Measurements from ENCODE around the gene ATF5. TPM values are rescaled to one million over a fixed set of nuclear protein-coding genes. Genes with fewer than 3 reads are reported as not detected.

The ATF5 gene
- total and polyA plus RNA-seq, 11 donors, result 3.9 to 33.0 (median 9.5) TPM

DNA sequence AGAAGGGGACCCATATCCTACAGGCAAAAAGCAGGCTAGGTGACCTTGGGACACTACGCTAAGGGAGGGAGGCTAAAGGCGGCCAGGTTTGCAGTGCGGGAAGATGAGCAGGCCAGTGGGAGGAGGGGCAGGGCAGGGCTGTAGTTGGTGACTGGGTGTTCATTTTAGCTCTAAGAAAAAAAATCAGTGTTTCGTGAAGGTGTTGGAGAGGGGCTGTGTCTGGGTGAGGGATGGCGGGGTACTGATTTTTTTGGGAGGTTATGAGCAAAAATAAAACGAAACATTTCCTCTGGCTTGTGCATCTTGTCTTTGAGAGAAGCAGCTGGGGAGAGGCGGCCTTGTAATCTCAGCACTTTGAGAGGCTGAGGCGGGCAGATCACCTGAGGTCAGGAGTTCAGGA lies 4.6 kb downstream of the ATF5 start:
- no peak overlapping the region for H3K4me3 ChIP-seq
- intact Hi-C loops (cut with DNase I), result loop anchor here in 2 of 10 donors (2.0 to 10.0 kb wide), 2 partner anchors 49 to 201 kb away; no protein-coding TSS in a partner anchor
- peaks cover 0 to 19% (median 9%) of the 10 kb centered on the region in 12 donors for H3K4me1 ChIP-seq
- no peaks in the 10 kb centered on the region for H3K36me3 ChIP-seq
- ATAC-seq, result no peak
- no peak overlapping the region for H3K27ac ChIP-seq
- peaks cover 0 to 7% (median 0%) of the 10 kb centered on the region in 9 donors for H3K27me3 ChIP-seq
- H3K9me3 ChIP-seq, result no peaks in the 10 kb centered on the region
- DNase-seq, result no peak
- TF ChIP-seq, protein P1, sequence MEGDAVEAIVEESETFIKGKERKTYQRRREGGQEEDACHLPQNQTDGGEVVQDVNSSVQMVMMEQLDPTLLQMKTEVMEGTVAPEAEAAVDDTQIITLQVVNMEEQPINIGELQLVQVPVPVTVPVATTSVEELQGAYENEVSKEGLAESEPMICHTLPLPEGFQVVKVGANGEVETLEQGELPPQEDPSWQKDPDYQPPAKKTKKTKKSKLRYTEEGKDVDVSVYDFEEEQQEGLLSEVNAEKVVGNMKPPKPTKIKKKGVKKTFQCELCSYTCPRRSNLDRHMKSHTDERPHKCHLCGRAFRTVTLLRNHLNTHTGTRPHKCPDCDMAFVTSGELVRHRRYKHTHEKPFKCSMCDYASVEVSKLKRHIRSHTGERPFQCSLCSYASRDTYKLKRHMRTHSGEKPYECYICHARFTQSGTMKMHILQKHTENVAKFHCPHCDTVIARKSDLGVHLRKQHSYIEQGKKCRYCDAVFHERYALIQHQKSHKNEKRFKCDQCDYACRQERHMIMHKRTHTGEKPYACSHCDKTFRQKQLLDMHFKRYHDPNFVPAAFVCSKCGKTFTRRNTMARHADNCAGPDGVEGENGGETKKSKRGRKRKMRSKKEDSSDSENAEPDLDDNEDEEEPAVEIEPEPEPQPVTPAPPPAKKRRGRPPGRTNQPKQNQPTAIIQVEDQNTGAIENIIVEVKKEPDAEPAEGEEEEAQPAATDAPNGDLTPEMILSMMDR (IDR thresholded peaks at IDR 0.05), result no peak
- no peak for TF ChIP-seq POLR2A (IDR thresholded peaks at IDR 0.05)
- WGBS, 4 donors, result 89 to 97% (median 91%) methylated on average over 8 of the region's 8 CpGs

DNA sequence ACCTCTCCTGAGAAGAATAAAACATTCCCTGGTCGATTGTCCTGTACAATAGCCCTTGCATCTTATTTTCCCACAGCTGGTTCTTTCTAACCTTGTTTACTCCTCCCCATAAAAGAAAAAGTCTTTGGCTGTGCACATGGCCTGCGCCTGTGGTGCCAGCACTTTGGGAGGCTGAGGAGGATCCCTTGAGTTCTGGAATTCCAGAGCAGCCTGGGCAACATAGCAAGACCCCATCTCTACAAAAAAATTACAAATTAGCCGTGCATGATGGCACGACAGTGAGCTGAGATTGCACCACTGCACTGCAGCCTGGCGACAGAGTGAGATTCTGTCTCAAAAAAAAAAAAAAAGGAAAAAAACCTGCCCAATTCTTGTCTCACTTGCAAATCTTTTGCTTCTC lies 7.5 kb downstream of the ATF5 start:
- intact Hi-C loops (cut with DNase I), result loop anchor here in 7 of 10 donors (2.0 to 10.0 kb wide), 4 partner anchors 46 to 198 kb away; no protein-coding TSS in a partner anchor
- Histone ChIP-seq H3K4me3 (no peak overlapping the region), H3K4me1 (peaks cover 0 to 10% (median 4%) of the 10 kb centered on the region in 12 donors), H3K36me3 (no peaks in the 10 kb centered on the region), H3K27ac (no peak overlapping the region), H3K9me3 (no peaks in the 10 kb centered on the region), H3K27me3 (peaks cover 0 to 7% (median 0%) of the 10 kb centered on the region in 9 donors)
- 64 to 80% (median 70%) methylated on average over 5 of the region's 5 CpGs for WGBS, 4 donors
- DNase-seq, result no peak
- TF ChIP-seq, protein P1 (IDR thresholded peaks at IDR 0.05), result no peak
- TF ChIP-seq POLR2A (IDR thresholded peaks at IDR 0.05), result no peak
- no peak for ATAC-seq

DNA sequence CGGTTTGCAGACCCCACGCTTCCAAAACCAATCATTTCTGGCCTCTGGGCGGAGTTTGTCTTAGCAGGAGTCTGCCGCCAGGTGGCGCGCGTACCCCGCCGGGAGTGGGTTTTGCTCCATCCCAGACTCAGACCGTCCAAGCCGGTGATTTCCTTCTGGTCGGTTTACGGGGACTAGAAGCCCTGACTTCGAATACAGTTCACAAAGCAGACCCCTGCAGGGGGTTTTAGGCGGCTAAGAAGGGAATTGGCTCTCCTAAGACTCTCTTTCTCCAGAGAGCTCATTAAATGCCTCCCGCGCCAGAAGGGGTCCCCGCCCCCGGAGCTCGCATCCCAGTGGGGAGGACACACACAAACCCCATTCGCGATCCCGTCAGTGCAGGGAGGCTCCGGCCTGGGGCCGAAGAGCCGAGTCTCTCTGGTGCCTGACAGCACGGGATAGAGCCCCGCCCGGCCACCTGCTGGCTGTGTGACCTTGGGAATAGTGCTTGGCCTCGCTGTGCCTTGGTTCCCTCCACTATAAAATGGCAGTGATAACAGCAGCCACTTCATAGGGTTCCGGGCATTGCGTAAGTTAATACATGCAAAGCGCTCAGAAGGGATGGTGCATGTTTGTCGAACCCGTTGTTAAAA lies 8.9 kb downstream of the ATF5 start:
- Histone ChIP-seq H3K27me3 (peaks cover 0 to 7% (median 0%) of the 10 kb centered on the region in 9 donors), H3K9me3 (no peaks in the 10 kb centered on the region), H3K27ac (no peak overlapping the region), H3K4me3 (peak overlapping the region in 8 of 12 donors; percentile 8 to 38 (median 29)), H3K36me3 (no peaks in the 10 kb centered on the region), H3K4me1 (peaks cover 0 to 10% (median 4%) of the 10 kb centered on the region in 12 donors)
- DNase-seq (peak; percentile 72 to 91 (median 74)), ATAC-seq (peak; percentile 73 to 90 (median 88))
- 15 to 19% (median 17%) methylated on average over 32 to 35 of the region's 35 CpGs for WGBS, 4 donors
- TF ChIP-seq POLR2A (IDR thresholded peaks at IDR 0.05), result no peak
- TF ChIP-seq, protein P1 (IDR thresholded peaks at IDR 0.05), result peak; percentile 90 to 99 (median 97)
- intact Hi-C loops (cut with DNase I), result loop anchor here in 8 of 10 donors (1.0 to 10.0 kb wide), 5 partner anchors 44 to 197 kb away; no protein-coding TSS in a partner anchor

DNA sequence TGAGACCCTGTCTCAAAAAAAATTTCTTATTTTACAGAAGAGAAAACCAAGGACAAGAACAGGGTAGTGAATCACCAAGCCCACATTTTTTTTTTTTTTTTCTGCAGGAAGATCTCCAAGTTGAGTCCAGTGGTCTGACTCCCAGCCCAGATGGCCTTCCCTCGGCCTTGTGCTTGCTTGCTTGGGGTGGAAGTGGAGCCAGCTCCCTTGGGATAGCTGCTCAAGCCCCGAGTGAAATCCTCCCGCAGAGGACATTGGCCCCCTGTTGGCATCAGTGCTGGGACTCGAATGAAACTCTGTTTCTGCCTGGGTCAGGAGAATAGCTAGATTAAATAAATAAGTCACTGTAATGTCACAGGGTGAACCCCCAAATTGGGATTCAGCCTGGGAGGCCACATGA lies 9.7 kb downstream of the ATF5 start:
- H3K4me1 ChIP-seq, result peaks cover 0 to 10% (median 4%) of the 10 kb centered on the region in 12 donors
- no peak overlapping the region for H3K27ac ChIP-seq
- no peaks in the 10 kb centered on the region for H3K36me3 ChIP-seq
- DNase-seq, result no peak
- no peaks in the 10 kb centered on the region for H3K9me3 ChIP-seq
- TF ChIP-seq POLR2A (IDR thresholded peaks at IDR 0.05), result no peak
- TF ChIP-seq, protein P1 (IDR thresholded peaks at IDR 0.05), result no peak
- H3K27me3 ChIP-seq, result peaks cover 0 to 7% (median 0%) of the 10 kb centered on the region in 9 donors
- no peak overlapping the region for H3K4me3 ChIP-seq
- intact Hi-C loops (cut with DNase I), result loop anchor here in 3 of 10 donors (5.0 to 10.0 kb wide), 2 partner anchors 44 to 196 kb away; no protein-coding TSS in a partner anchor
- no peak for ATAC-seq
- 60 to 80% (median 68%) methylated on average over 4 of the region's 4 CpGs for WGBS, 4 donors
